HG03064 (cell line): ENCODE results near the gene LRRC41.
"Not testable (repeated sequence)": the region's sequence is repeated elsewhere in the genome, so short reads cannot be mapped to it uniquely, and the experiment has no call there.

Experiments used
- ATAC-seq: cut with Tn5 transposase; IDR thresholded peaks from one replicate; pipeline ENCODE4 v1.9.1; 2021; ENCODE audit warnings: low read depth; ENCODE audit not compliant: unreplicated experiment

Gene LRRC41

GRCh38 chr1:46246548-46247435, 56.6 kb downstream of the LRRC41 start:
- peak; percentile 60 for ATAC-seq

- ATAC-seq = not testable (repeated sequence)
Observed at GRCh38 chr1:46246136-46246535, 57.3 kb downstream of the LRRC41 start.

GRCh38 chr1:46244656-46245371, 58.6 kb downstream of the LRRC41 start:
- no peak for ATAC-seq

GRCh38 chr1:46243831-46244230, 59.6 kb downstream of the LRRC41 start:
- ATAC-seq = not testable (repeated sequence)

DNA sequence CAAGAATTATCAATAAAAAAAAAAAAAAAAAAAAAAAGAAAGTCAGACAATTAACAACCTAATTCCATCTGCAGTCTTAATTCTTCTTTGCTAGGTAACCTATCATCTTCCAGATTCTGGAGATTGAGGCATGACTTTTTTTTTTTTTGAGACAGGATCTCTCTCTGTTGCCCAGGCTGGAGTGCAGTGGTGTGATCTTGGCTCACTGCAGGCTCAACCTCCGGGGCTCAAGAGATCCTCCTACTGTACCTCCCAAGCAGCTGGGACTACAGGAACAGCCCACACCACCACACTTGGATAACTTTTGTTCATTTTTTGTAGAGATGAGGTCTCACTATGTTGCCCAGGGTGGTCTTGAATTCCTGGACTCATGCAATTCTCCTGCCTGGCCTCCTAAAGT, 60.5 kb downstream of the LRRC41 start:
- ATAC-seq = no peak

DNA sequence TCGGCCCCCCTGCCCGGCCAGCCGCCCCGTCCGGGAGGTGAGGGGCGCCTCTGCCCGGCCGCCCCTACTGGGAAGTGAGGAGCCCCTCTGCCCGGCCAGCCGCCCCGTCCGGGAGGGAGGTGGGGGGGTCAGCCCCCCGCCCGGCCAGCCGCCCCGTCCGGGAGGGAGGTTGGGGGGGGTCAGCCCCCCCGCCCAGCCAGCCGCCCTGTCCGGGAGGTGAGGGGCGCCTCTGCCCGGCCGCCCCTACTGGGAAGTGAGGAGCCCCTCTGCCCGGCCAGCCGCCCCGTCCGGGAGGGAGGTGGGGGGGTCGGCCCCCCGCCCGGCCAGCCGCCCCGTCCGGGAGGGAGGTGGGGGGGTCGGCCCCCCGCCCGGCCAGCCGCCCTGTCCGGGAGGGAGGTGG, 61.7 kb downstream of the LRRC41 start:
- not testable (repeated sequence) for ATAC-seq

GRCh38 chr1:46238865-46239264, 64.6 kb downstream of the LRRC41 start:
- not testable (repeated sequence) for ATAC-seq

DNA sequence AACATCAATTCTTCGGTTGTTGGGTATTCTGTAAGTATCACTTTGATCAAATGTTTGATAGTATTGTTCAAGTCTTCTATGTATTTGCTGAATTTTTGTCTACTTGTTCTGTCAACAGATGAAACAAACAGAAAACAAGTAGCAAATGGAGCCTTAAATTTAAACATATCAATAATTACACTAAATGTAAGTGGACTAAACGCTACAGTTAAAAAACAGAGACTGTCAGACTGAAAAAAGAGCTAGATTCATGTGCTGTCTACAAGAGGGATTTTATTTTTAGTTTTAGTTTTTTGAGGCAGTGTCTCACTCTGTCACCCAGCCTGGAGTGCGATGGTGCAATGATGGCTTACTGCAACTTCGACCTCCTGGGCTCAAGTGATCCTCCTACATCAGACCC, 66.5 kb downstream of the LRRC41 start:
- no peak for ATAC-seq

GRCh38 chr1:46231231-46231630, 72.2 kb downstream of the LRRC41 start:
- not testable (repeated sequence) for ATAC-seq
